Uterus (tissue), 2 donors: ENCODE measurements around the gene CPED1.

Experiments used
- POLR2A ChIP-seq, 2 donors: fragments of 450-650 bp; IDR thresholded peaks; one replicate each; pipeline ENCODE4 v1.6.1; 2016; ENCODE audit warnings: antibody characterized with exemption in 2 of 2, mild to moderate bottlenecking in 1 of 2, moderate library complexity in 1 of 2
- TF ChIP-seq, protein P1 (sequence below), 4 experiments: fragments of 200-600 bp in 2 of 4; fragments of 450-650 bp in 2 of 4; sonication (generic) in 2 of 4; IDR thresholded peaks; one replicate each; pipeline ENCODE4 v1.5.1; 2016 to 2019; ENCODE audit warnings: antibody characterized with exemption in 4 of 4, mild to moderate bottlenecking in 2 of 4, moderate library complexity in 1 of 4

DNA sequence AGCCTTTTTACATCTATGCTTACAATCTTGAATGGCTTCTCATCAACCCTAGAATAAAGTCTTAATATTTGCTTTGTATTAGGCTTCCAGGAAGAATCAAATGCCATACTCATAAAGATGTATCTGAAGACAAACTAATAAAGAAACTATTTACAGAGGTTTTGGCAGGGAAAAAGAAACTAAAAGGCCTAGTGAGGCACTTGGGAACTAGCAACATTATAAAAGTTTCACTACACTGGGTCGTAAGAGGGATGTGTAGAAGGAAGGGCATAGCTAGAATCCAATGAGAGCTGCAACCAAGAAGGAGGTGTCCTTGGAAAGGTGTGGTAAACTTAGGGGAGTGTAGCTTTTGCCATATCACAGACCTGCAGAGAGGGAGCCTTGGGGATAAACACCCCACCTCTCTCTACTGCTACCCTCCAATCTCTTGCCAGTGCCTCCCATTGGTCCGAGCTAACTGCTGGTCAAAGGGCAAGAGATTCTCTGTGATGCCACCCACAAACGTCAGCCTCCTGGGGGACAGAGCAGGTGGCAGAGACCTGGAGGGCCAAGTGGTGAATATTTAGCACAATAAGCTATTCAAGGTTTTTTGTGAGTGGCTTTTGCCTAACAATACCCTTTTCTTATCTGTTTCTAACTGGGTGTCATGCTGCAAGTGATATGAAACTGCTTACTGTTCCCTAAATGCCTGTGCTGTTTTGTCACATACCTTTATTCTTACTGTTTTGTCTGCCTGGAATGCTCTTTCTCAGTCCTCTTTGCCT is 60.7 kb downstream of the CPED1 start:
- TF ChIP-seq, protein P1, sequence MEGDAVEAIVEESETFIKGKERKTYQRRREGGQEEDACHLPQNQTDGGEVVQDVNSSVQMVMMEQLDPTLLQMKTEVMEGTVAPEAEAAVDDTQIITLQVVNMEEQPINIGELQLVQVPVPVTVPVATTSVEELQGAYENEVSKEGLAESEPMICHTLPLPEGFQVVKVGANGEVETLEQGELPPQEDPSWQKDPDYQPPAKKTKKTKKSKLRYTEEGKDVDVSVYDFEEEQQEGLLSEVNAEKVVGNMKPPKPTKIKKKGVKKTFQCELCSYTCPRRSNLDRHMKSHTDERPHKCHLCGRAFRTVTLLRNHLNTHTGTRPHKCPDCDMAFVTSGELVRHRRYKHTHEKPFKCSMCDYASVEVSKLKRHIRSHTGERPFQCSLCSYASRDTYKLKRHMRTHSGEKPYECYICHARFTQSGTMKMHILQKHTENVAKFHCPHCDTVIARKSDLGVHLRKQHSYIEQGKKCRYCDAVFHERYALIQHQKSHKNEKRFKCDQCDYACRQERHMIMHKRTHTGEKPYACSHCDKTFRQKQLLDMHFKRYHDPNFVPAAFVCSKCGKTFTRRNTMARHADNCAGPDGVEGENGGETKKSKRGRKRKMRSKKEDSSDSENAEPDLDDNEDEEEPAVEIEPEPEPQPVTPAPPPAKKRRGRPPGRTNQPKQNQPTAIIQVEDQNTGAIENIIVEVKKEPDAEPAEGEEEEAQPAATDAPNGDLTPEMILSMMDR (IDR thresholded peaks at IDR 0.05): no peak
- no peak for TF ChIP-seq POLR2A (IDR thresholded peaks at IDR 0.05)
